Breast epithelium (tissue), 4 donors: ENCODE results near the gene PLXNA4. TPM values are rescaled to one million over a fixed set of nuclear protein-coding genes. Genes with fewer than 3 reads are reported as not detected.
A peak's percentile ranks its signal among the peaks of the same experiment; 100 is the strongest.

Experiments used
- DNase-seq, 2 donors: peaks; one replicate each; pipeline ENCODE4 v3.0.0-alpha.2; 2019; ENCODE audit warnings: low spot score in 2 of 2
- H3K27ac ChIP-seq, 2 donors: fragments of 200-600 bp; sonication (generic) in 1 of 2; one replicate each; pipeline ENCODE4 v1.5.1; 2016 to 2019; ENCODE audit warnings: mild to moderate bottlenecking in 1 of 2
- H3K27me3 ChIP-seq, 2 donors: fragments of 200-600 bp; sonication (generic) in 1 of 2; one replicate each; pipeline versions ENCODE4 v1.5.1 to v1.6.0; 2017 to 2019; ENCODE audit warnings: control low read depth in 1 of 2, mild to moderate bottlenecking in 1 of 2
- H3K36me3 ChIP-seq: fragments of 200-600 bp; one replicate; pipeline ENCODE4 v1.5.1; 2019
- H3K4me1 ChIP-seq, 2 donors: fragments of 200-600 bp; sonication (generic); one replicate each; pipeline ENCODE4 v1.5.1; 2016 to 2019; ENCODE audit warnings: control low read depth in 1 of 2
- H3K4me3 ChIP-seq, 3 donors: fragments of 200-600 bp; sonication (generic); 1 replicate in 2 of 3; 2 replicates in 1 of 3; pipeline ENCODE4 v1.5.1; 2016 to 2019; ENCODE audit warnings: mild to moderate bottlenecking in 3 of 3, moderate library complexity in 2 of 3
- H3K9me3 ChIP-seq, 2 donors: fragments of 200-600 bp; sonication (generic) in 1 of 2; one replicate each; pipeline ENCODE4 v1.5.1; 2016 to 2019; ENCODE audit warnings: control low read depth in 1 of 2
- CTCF ChIP-seq, 3 donors: fragments of 450-650 bp; IDR thresholded peaks; one replicate each; pipeline ENCODE4 v1.5.1; 2016 to 2017; ENCODE audit warnings: antibody characterized with exemption in 3 of 3, mild to moderate bottlenecking in 3 of 3, moderate library complexity in 3 of 3
- POLR2A ChIP-seq: fragments of 450-650 bp; IDR thresholded peaks from one replicate; pipeline ENCODE4 v1.6.1; 2016; ENCODE audit warnings: antibody characterized with exemption, mild to moderate bottlenecking, moderate library complexity
- POLR2AphosphoS5 ChIP-seq, 3 donors: sonication (generic); formaldehyde crosslinking; IDR thresholded peaks; one replicate each; pipeline ENCODE4 v1.6.1; 2017; ENCODE audit warnings: antibody characterized with exemption in 3 of 3
- intact Hi-C: fragments of 100-400 bp; cut with DNase I; formaldehyde crosslinking; loops from one replicate; pipeline ENCODE4 v1.15.1; 2023; ENCODE audit warnings: low total_unique reads
- total RNA-seq, 3 donors: library from RNA; depleted of rRNA; stranded (reverse); fragments of >200 nt; gene quantifications; one replicate each; pipeline ENCODE4 v1.1.0, GENCODE V29; 2016

Gene PLXNA4
- total RNA-seq, 3 donors from 2014 or later = 7.2 to 32.5 (median 26.2) TPM

DNA sequence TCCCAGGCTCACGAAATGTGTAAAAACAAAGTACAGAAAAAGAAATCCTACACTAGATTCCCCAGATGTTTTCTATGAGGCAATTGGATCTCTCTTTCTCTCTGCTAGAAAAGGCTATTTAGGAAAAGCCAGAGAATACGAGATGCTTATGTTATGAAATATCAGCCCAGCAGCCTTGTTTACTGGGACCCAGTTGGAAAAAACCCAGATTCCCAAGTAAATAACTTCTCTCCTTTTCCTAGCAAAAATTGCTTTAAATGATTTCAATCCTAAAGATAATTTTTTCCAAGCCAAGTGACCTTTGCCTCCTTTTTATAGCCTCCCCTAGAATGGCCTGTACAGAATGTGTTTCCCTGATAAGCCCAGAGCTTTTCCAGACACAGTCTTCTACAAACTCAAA, 199.3 kb downstream of the PLXNA4 start:
- H3K27me3 ChIP-seq = no peaks in the 10 kb centered on the region
- no peak for TF ChIP-seq CTCF (IDR thresholded peaks at IDR 0.05)
- TF ChIP-seq POLR2A = no peak
- no peak for TF ChIP-seq POLR2AphosphoS5 (IDR thresholded peaks at IDR 0.05)
- no peak for DNase-seq
- intact Hi-C loops = no loop called here
- peaks cover 0 to 3% of the 10 kb centered on the region in 2 donors for H3K4me1 ChIP-seq
- H3K4me3 ChIP-seq = no peak overlapping the region
- no peaks in the 10 kb centered on the region for H3K36me3 ChIP-seq
- H3K27ac ChIP-seq = no peak overlapping the region
- no peaks in the 10 kb centered on the region for H3K9me3 ChIP-seq

DNA sequence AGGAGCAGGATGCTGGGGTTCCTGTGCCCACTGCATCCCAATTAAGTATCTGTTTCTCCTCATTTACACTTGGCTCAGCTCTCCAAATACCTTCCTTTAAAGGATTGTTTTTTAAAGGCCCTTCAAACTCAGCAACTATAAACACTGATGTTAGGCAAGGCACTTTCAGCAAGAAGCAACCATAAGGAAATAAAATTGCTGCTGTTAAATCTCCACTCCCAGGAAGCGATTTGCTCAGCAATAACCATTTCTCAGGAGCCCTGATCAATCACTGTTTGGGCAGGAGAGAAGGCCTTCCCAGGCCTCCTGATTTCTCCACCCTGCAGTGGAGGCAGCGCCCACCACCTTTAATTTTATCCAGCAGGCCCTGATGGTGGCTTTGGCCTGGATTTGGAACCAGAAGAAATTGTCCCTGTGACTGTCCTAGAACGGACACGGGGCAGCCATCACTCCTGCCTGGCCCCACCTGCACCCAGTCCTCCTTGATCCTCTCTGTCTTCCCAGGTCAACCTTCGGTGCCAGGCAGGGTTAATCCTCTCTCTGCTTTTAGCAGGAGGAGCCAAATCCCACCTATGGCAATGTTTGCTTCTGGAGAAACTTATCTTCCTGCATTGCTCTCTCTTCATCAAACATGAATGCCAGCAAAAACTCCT, 199.8 kb downstream of the PLXNA4 start:
- Histone ChIP-seq H3K4me3 (no peak overlapping the region), H3K36me3 (no peaks in the 10 kb centered on the region), H3K4me1 (peaks cover 0 to 3% of the 10 kb centered on the region in 2 donors), H3K9me3 (no peaks in the 10 kb centered on the region), H3K27me3 (no peaks in the 10 kb centered on the region), H3K27ac (peak overlapping the region in 1 of 2 donors; percentile 73)
- no peak for DNase-seq
- intact Hi-C loops = no loop called here
- TF ChIP-seq POLR2AphosphoS5 (IDR thresholded peaks at IDR 0.05) (no peak), CTCF (IDR thresholded peaks at IDR 0.05) (no peak), POLR2A (no peak)

- Histone ChIP-seq H3K9me3 (no peaks in the 10 kb centered on the region), H3K27me3 (no peaks in the 10 kb centered on the region), H3K4me1 (peaks cover 0 to 3% of the 10 kb centered on the region in 2 donors), H3K4me3 (no peak overlapping the region), H3K36me3 (no peaks in the 10 kb centered on the region), H3K27ac (no peak overlapping the region)
- no peak for DNase-seq
- intact Hi-C loops = no loop called here
- TF ChIP-seq POLR2A (no peak), CTCF (IDR thresholded peaks at IDR 0.05) (no peak), POLR2AphosphoS5 (IDR thresholded peaks at IDR 0.05) (no peak)
Observed at GRCh38 chr7:132373879-132374278, 202.4 kb downstream of the PLXNA4 start.

DNA sequence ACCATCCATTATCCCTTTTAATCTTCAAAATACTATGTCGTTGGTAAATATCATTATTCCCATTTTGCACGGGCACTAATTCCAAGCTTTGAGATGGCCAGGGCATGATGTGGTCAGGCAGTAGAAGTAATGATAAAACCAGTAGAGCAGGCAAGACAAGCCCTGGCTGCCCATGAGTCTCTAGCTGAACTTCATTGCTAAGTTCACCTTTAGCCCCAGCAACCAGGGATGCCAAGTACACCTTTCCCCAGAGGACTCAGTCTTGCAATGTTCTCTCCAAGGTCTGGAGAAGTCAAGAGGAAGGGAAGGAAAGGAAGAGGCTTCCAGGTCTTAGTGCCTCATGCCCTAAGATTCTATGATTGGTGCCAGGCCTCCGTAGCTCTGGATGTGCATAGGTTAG, 203.2 kb downstream of the PLXNA4 start:
- Histone ChIP-seq H3K27ac (no peak overlapping the region), H3K36me3 (no peaks in the 10 kb centered on the region), H3K27me3 (no peaks in the 10 kb centered on the region), H3K4me3 (no peak overlapping the region), H3K4me1 (peaks cover 0 to 3% of the 10 kb centered on the region in 2 donors), H3K9me3 (no peaks in the 10 kb centered on the region)
- no peak for DNase-seq
- intact Hi-C loops = no loop called here
- TF ChIP-seq CTCF (IDR thresholded peaks at IDR 0.05) (no peak), POLR2A (no peak), POLR2AphosphoS5 (IDR thresholded peaks at IDR 0.05) (no peak)

GRCh38 chr7:132371948-132372347, 204.3 kb downstream of the PLXNA4 start:
- no peak for DNase-seq
- intact Hi-C loops = no loop called here
- H3K36me3 ChIP-seq = no peaks in the 10 kb centered on the region
- no peak overlapping the region for H3K4me3 ChIP-seq
- no peak for TF ChIP-seq CTCF (IDR thresholded peaks at IDR 0.05)
- no peak for TF ChIP-seq POLR2AphosphoS5 (IDR thresholded peaks at IDR 0.05)
- no peak for TF ChIP-seq POLR2A
- H3K9me3 ChIP-seq = no peaks in the 10 kb centered on the region
- no peak overlapping the region for H3K27ac ChIP-seq
- no peaks in the 10 kb centered on the region for H3K27me3 ChIP-seq
- peaks cover 0 to 3% of the 10 kb centered on the region in 2 donors for H3K4me1 ChIP-seq
